K562 (cell line): Measurements from ENCODE around the gene MATK. TPM values are rescaled to one million over a fixed set of nuclear protein-coding genes. Genes with fewer than 3 reads are reported as not detected.

Source experiments
- CTBP1 ChIP-seq: fragments of 450-650 bp; IDR thresholded peaks from 2 replicates; pipeline ENCODE4 v1.6.1; 2016; ENCODE audit warnings: borderline replicate concordance
- DMBX1 ChIP-seq: fragments of 250-450 bp; sonication (Bioruptor Pico); IDR thresholded peaks from 2 replicates; pipeline ENCODE4 v1.8.0; 2022; ENCODE audit warnings: inconsistent platforms, mild to moderate bottlenecking, moderate library complexity, borderline replicate concordance
- EP400 ChIP-seq: fragments of 450-650 bp; IDR thresholded peaks from 2 replicates; pipeline ENCODE4 v1.6.1; 2017; ENCODE audit warnings: antibody characterized with exemption, mild to moderate bottlenecking, moderate library complexity
- ESRRB ChIP-seq: fragments of 250-450 bp; sonication (Bioruptor Pico); IDR thresholded peaks from 2 replicates; pipeline ENCODE4 v1.5.0; 2020; ENCODE audit warnings: mild to moderate bottlenecking, moderate library complexity, borderline replicate concordance
- HMGXB4 ChIP-seq: sonication (generic); formaldehyde crosslinking; IDR thresholded peaks from 2 replicates; pipeline ENCODE4 v1.8.1; 2023; ENCODE audit warnings: mild to moderate bottlenecking, missing genetic modification reagents
- MIER1 ChIP-seq: fragments of 450-650 bp; IDR thresholded peaks from 2 replicates; pipeline ENCODE4 v1.6.1; 2016; ENCODE audit warnings: antibody characterized with exemption, mild to moderate bottlenecking, low read depth
- MTA3 ChIP-seq: fragments of 450-650 bp; formaldehyde crosslinking; IDR thresholded peaks from 2 replicates; pipeline ENCODE4 v1.6.1; 2017; ENCODE audit warnings: mild to moderate bottlenecking, borderline replicate concordance
- NCOR1 ChIP-seq: fragments of 450-650 bp; IDR thresholded peaks from 2 replicates; pipeline ENCODE4 v1.6.1; 2016; ENCODE audit warnings: mild to moderate bottlenecking, moderate library complexity
- NEUROD1 ChIP-seq: fragments of 150-350 bp; IDR thresholded peaks from 2 replicates; pipeline ENCODE4 v1.6.1; 2014; ENCODE audit warnings: borderline replicate concordance, low read length, low read depth; ENCODE audit not compliant: partially characterized antibody
- NFIX ChIP-seq: fragments of 250-450 bp; sonication (Bioruptor Pico); IDR thresholded peaks from 2 replicates; pipeline ENCODE4 v1.4.0; 2020; ENCODE audit warnings: low read depth, mild to moderate bottlenecking, moderate library complexity
- POLR2G ChIP-seq: fragments of 200-400 bp; formaldehyde crosslinking; IDR thresholded peaks from 2 replicates; pipeline ENCODE4 v1.6.1; 2017; ENCODE audit warnings: low read depth, mild to moderate bottlenecking, antibody characterized with exemption, low read length, moderate library complexity
- PTTG1 ChIP-seq: fragments of 450-650 bp; IDR thresholded peaks from 2 replicates; pipeline ENCODE4 v1.6.1; 2016; ENCODE audit warnings: low read depth, mild to moderate bottlenecking, missing genetic modification characterization, missing compliant biosample characterization
- SMARCC2 ChIP-seq: fragments of 450-650 bp; IDR thresholded peaks from 2 replicates; pipeline ENCODE4 v1.6.1; 2017; ENCODE audit warnings: antibody characterized with exemption, moderate library complexity, mild to moderate bottlenecking, low read depth
- SNIP1 ChIP-seq: fragments of 450-650 bp; IDR thresholded peaks from 2 replicates; pipeline ENCODE4 v1.7.1; 2017; ENCODE audit warnings: low read depth, mild to moderate bottlenecking
- THAP7 ChIP-seq: fragments of 250-450 bp; sonication (Bioruptor Pico); IDR thresholded peaks from 2 replicates; pipeline ENCODE4 v1.5.0; 2021
- THRAP3 ChIP-seq: fragments of 450-650 bp; IDR thresholded peaks from 2 replicates; pipeline ENCODE4 v1.6.1; 2016; ENCODE audit warnings: mild to moderate bottlenecking, inconsistent platforms, borderline replicate concordance
- ZKSCAN1 ChIP-seq: fragments of 150-350 bp; IDR thresholded peaks from 2 replicates; pipeline ENCODE4 v1.6.1; 2016; ENCODE audit warnings: low read depth, low read length
- ZNF311 ChIP-seq: fragments of 250-450 bp; sonication (Bioruptor Pico); IDR thresholded peaks from 2 replicates; pipeline ENCODE4 v1.4.0; 2020; ENCODE audit warnings: mild to moderate bottlenecking, moderate library complexity
- ZNF395 ChIP-seq: fragments of 200-800 bp; sonication (Bioruptor generic); IDR thresholded peaks from 2 replicates; pipeline ENCODE4 v1.6.1; 2017; ENCODE audit warnings: missing genetic modification characterization, missing compliant biosample characterization
- ZNF431 ChIP-seq: sonication (generic); formaldehyde crosslinking; IDR thresholded peaks from 2 replicates; pipeline ENCODE4 v1.8.0; 2022; ENCODE audit warnings: mild to moderate bottlenecking, missing genetic modification reagents
- ZNF518B ChIP-seq: fragments of 250-450 bp; sonication (Bioruptor Pico); IDR thresholded peaks from 2 replicates; pipeline ENCODE4 v1.5.0; 2021; ENCODE audit warnings: mild to moderate bottlenecking, moderate library complexity
- ZNF699 ChIP-seq: fragments of 250-450 bp; sonication (Bioruptor Pico); IDR thresholded peaks from 2 replicates; pipeline ENCODE4 v1.8.0; 2021; ENCODE audit warnings: mild to moderate bottlenecking, moderate library complexity; ENCODE audit not compliant: insufficient replicate concordance
- ZZZ3 ChIP-seq: fragments of 450-650 bp; IDR thresholded peaks from 2 replicates; pipeline ENCODE4 v1.6.1; 2016; ENCODE audit warnings: antibody characterized with exemption, mild to moderate bottlenecking, moderate library complexity
- polyA plus RNA-seq, 8 experiments: library from polyadenylated mRNA; depleted of rRNA in 4 of 8; stranded (reverse) in 5 of 8; unstranded in 3 of 8; fragments of >200 nt; fragmentation: Nextera tagmentation in 2 of 8; fragmentation: Illumina TruSeq in 1 of 8; extraction: Ambion mirVana in 2 of 8; extraction: Trizol in 1 of 8; gene quantifications; 2 replicates each; pipeline versions ENCODE4 v1.2.1 to v1.2.3, GENCODE V29; 2011 to 2014; ENCODE audit warnings: inconsistent platforms in 1 of 8, missing spikeins in 1 of 8
- total RNA-seq, 7 experiments: library from RNA; depleted of rRNA in 6 of 7; stranded (reverse); fragments of >200 nt in 6 of 7; fragmentation: Illumina TruSeq in 2 of 7; extraction: Trizol in 2 of 7; gene quantifications; 2 replicates each; pipeline versions ENCODE4 v1.2.1 to v1.2.3, GENCODE V29; 2011 to 2021; ENCODE audit warnings: low replicate concordance in 1 of 7

Gene MATK
- total and polyA plus RNA-seq, 9 of the 15 experiments (the other 6 are each of a cell fraction or from before 2014, with no cell fraction given): 0.08 to 41.5 (median 21.4) TPM

GRCh38 chr19:3785451-3785937, 687 bp downstream of the MATK start (continued):
- TF ChIP-seq ZNF395 (CRISPR knock-in tag) (no peak), ZZZ3 (no peak), EP400 (peak; percentile 72; the same call in 1 of the 2 replicates), NFIX (no peak), ZKSCAN1 (no peak), ZNF699 (CRISPR knock-in tag) (no peak), ESRRB (CRISPR knock-in tag) (no peak), DMBX1 (CRISPR knock-in tag) (no peak), THRAP3 (no peak), POLR2G (no peak), PTTG1 (no peak), SNIP1 (no peak), MIER1 (no peak), SMARCC2 (no peak), MTA3 (no peak), HMGXB4 (CRISPR knock-in tag) (no peak), THAP7 (no peak), ZNF431 (CRISPR knock-in tag) (no peak), CTBP1 (no peak), ZNF311 (CRISPR knock-in tag) (no peak), NEUROD1 (no peak), ZNF518B (CRISPR knock-in tag) (no peak), NCOR1 (no peak; the same call in 1 of the 2 replicates)
